ENCODE measurements around the gene GUCA2A.

DNA sequence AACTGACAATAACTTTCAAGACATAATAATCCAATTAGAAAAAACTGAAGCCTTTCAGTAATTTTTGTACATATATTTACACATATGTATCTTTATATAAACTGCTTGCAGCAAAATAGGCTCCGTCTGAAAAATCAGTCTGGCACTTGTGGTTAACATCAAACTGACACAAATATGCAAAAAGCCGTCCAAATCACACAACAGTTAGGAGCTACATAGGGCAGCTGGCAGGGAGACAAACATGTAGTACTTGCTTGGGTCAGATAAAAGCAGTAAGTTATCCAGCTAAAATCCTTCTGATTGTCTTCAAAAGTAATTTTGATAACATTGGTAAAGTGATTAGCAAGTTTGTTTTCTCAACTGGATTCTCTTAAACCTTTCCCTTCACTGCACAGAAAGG lies 14.7 kb upstream of the GUCA2A start:
- TF ChIP-seq, protein P1, sequence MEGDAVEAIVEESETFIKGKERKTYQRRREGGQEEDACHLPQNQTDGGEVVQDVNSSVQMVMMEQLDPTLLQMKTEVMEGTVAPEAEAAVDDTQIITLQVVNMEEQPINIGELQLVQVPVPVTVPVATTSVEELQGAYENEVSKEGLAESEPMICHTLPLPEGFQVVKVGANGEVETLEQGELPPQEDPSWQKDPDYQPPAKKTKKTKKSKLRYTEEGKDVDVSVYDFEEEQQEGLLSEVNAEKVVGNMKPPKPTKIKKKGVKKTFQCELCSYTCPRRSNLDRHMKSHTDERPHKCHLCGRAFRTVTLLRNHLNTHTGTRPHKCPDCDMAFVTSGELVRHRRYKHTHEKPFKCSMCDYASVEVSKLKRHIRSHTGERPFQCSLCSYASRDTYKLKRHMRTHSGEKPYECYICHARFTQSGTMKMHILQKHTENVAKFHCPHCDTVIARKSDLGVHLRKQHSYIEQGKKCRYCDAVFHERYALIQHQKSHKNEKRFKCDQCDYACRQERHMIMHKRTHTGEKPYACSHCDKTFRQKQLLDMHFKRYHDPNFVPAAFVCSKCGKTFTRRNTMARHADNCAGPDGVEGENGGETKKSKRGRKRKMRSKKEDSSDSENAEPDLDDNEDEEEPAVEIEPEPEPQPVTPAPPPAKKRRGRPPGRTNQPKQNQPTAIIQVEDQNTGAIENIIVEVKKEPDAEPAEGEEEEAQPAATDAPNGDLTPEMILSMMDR (IDR thresholded peaks at IDR 0.05) = no peak
- TF ChIP-seq ZFX (IDR thresholded peaks at IDR 0.05; ENCODE audit: borderline replicate concordance) = no peak

Data from 22Rv1 (cell line).